Fibroblast of the aortic adventitia (primary cell): ENCODE measurements around the gene ZGRF1. TPM values are rescaled to one million over a fixed set of nuclear protein-coding genes. Genes with fewer than 3 reads are reported as not detected.
"Not testable (repeated sequence)": the region's sequence is repeated elsewhere in the genome, so short reads cannot be mapped to it uniquely, and the experiment has no call there.

ENCODE experiments used
- DNase-seq: peaks from one replicate; pipeline ENCODE4 v3.0.0-alpha.2; 2010; ENCODE audit warnings: low read depth
- H3K4me3 ChIP-seq: 2 replicates; pipeline ENCODE4 v1.5.1; 2011; ENCODE audit warnings: low read depth, mild to moderate bottlenecking, control low read depth, low read length, moderate library complexity
- CTCF ChIP-seq: IDR thresholded peaks from 2 replicates; pipeline ENCODE4 v1.5.1; 2011; ENCODE audit warnings: mild to moderate bottlenecking, low read length, control low read depth, inconsistent platforms; ENCODE audit not compliant: insufficient read depth
- total RNA-seq: library from RNA; depleted of rRNA; stranded (reverse); fragments of >200 nt; gene quantifications from 2 replicates; pipeline ENCODE4 v1.2.3, GENCODE V29; 2012; ENCODE audit warnings: low replicate concordance

The ZGRF1 gene
- total RNA-seq, 1 donor = 26.1 TPM

GRCh38 chr4:112642526-112642925 is 5.8 kb upstream of the ZGRF1 start:
- TF ChIP-seq CTCF = no peak
- no peak overlapping the region for H3K4me3 ChIP-seq
- DNase-seq = no peak

DNA sequence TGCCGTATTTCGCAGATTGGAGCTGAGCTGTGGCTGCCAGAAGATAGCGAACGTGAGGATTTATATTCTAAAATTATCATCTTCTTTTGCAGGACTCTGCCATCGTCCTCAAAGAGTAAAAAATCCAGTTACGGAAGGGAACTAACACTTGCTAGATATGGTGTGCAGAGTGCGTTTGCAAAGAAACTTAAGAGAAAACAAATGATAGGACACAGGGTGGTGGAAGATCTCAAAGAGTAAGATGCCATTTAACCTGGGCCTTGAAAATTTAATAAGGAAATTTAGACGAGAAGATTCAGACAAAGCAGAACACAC is 800 bp upstream of the ZGRF1 start:
- DNase-seq = no peak
- peak overlapping the region; percentile 96 for H3K4me3 ChIP-seq
- TF ChIP-seq CTCF = no peak

DNA sequence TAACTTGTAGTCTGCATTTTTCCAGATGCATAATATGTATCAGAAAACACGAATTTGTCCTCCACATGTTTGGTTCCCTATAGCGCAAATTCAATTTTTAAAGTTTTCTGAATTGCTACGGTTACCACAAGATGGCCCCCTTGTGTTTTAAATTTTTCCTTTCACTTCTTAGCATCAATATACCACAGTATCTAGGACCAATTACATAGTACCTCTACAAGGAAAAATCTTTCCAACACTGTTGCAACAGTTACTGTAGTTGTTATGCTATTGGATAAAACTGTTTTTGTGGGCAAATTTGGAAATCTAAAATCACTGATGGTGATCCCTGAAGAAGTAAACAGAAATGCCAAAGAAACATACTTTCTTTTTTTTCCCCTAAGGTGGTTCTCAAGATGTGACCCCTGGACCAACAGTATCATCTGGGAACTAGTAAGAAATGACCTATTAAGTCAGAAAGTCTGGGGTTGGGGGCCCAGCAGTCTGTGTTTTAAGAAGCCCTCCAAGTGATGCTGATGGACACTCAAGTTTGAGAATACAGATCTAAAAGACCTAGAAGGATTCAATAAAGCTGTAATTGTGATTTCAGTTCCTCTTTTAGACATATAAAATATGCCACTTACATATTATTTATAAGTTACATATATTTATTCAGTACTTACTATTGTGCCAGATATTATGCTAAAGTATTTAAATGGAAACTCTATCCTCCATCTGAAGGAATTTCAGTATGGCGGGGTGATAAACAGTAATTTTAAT is 3.1 kb downstream of the ZGRF1 start:
- peak; percentile 72 for DNase-seq
- no peak overlapping the region for H3K4me3 ChIP-seq
- peak; percentile 46 for TF ChIP-seq CTCF

DNA sequence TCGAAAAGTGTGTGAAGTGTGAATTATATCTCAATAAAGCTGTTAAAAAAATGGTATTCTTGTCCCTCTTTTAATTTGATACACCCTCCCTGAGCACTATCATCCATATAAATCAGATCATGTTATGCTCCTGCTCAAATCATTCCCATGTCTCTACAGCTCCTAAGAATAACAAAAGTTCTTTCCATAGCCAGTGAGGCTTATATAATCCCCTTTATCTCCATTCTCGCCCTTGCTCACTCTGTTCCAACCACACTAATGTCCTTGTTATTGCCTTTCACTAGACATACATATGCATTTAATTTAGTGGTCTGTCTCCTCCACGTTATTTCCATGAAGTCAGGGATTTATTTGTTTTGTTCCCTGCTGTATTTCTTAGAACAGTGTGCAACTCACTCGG is 10.5 kb downstream of the ZGRF1 start:
- no peak overlapping the region for H3K4me3 ChIP-seq
- TF ChIP-seq CTCF = no peak
- DNase-seq = no peak

DNA sequence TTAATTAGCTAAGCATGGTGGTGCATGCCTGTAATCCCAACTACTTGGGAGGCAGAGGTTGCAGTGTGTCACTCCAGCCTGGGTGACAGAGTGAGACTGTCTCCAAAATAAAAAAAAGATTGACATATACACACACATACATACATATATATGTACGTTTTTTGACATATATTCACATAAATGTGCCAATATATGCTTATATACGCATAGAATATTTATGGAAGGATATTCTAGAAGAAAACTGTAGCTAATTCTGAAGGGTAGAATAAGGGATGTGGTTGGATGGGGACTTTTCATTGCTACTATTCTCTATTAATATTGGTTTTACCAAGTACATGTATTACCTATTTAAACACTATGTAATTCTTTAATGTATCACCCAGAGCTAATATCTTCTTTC is 19.7 kb downstream of the ZGRF1 start:
- no peak for DNase-seq
- H3K4me3 ChIP-seq = no peak overlapping the region
- no peak for TF ChIP-seq CTCF

- DNase-seq, H3K4me3 ChIP-seq: not testable (repeated sequence)
These were observed 23.9 kb downstream of the ZGRF1 start for GRCh38 chr4:112612814-112613213.

DNA sequence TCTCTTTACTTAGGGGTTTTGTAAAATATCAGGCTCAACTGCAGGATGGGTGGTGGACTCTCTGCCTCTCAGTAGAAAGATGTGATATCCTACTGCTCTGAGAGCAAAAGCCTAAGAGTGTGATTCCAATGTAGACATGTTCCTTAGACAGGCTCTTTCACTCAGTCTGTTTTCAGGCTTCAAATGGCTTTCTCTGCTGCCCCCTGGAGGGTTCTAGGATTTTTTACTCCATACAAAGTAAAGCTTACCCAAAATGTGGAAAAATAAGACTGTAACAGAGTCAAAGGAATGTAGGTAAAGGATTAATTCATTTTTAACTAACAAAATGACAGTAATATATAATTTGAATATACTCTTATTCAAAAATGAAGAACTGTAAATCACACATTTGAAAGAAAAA is 32.1 kb downstream of the ZGRF1 start:
- peak; percentile 79 for DNase-seq
- peak; percentile 77 for TF ChIP-seq CTCF
- no peak overlapping the region for H3K4me3 ChIP-seq
